B cell (primary cell): Measurements from ENCODE around the gene ACE.

Source experiments
- CTCF ChIP-seq: fragments of 200-600 bp; IDR thresholded peaks from one replicate; pipeline ENCODE4 v1.8.0; 2022; ENCODE audit warnings: antibody characterized with exemption, mild to moderate bottlenecking
- EZH2 ChIP-seq: IDR thresholded peaks from 2 replicates; pipeline ENCODE4 v1.6.1; 2012; ENCODE audit warnings: borderline replicate concordance, low read depth, mild to moderate bottlenecking, moderate library complexity, low read length; ENCODE audit not compliant: insufficient read depth, poor library complexity, severe bottlenecking

- no peak for TF ChIP-seq EZH2
- TF ChIP-seq CTCF = no peak
These were observed 14.6 kb downstream of the ACE start for GRCh38 chr17:63491413-63491812.
